Trophoblast cell (in vitro differentiated cells and primary cell): ENCODE results near the gene CA14.

Experiments used
- DNase-seq, 2 donors: peaks; one replicate each; pipeline ENCODE4 v3.0.0-alpha.2; 2016
- H2AFZ ChIP-seq: 2 replicates; pipeline ENCODE4 v1.6.1; 2013; ENCODE audit warnings: low read length, moderate library complexity, mild to moderate bottlenecking; ENCODE audit not compliant: insufficient read depth, poor library complexity
- H2AK5ac ChIP-seq: 2 replicates; pipeline ENCODE4 v1.6.1; 2013; ENCODE audit warnings: mild to moderate bottlenecking, low read length
- H2BK120ac ChIP-seq: 2 replicates; pipeline ENCODE4 v1.6.1; 2013; ENCODE audit warnings: low read length, mild to moderate bottlenecking, moderate library complexity; ENCODE audit not compliant: insufficient read depth, poor library complexity
- H2BK12ac ChIP-seq: 2 replicates; pipeline ENCODE4 v1.6.1; 2013; ENCODE audit warnings: mild to moderate bottlenecking, low read length, moderate library complexity
- H2BK5ac ChIP-seq: 2 replicates; pipeline ENCODE4 v1.6.1; 2013; ENCODE audit warnings: low read length, low read depth, moderate library complexity, mild to moderate bottlenecking; ENCODE audit not compliant: poor library complexity
- H3K14ac ChIP-seq: 2 replicates; pipeline ENCODE4 v1.6.1; 2013; ENCODE audit warnings: mild to moderate bottlenecking, low read length
- H3K18ac ChIP-seq: 2 replicates; pipeline ENCODE4 v1.6.1; 2013; ENCODE audit warnings: mild to moderate bottlenecking, low read length
- H3K23ac ChIP-seq: 2 replicates; pipeline ENCODE4 v1.6.1; 2013; ENCODE audit warnings: low read length
- H3K27ac ChIP-seq: 2 replicates; pipeline ENCODE4 v1.5.1; 2013; ENCODE audit warnings: low read depth, mild to moderate bottlenecking, inconsistent platforms, low read length, moderate library complexity
- H3K27me3 ChIP-seq: 2 replicates; pipeline ENCODE4 v1.6.1; 2013; ENCODE audit warnings: inconsistent platforms, mild to moderate bottlenecking, low read length, moderate library complexity; ENCODE audit not compliant: insufficient read depth
- H3K36me3 ChIP-seq, 2 experiments: 1 replicate in 1 of 2; 2 replicates in 1 of 2; pipeline ENCODE4 v1.6.1; 2013; ENCODE audit warnings: low read length in 2 of 2, mild to moderate bottlenecking in 2 of 2, moderate library complexity in 1 of 2; ENCODE audit not compliant: insufficient read depth in 2 of 2, control insufficient read depth in 1 of 2
- H3K4ac ChIP-seq: 2 replicates; pipeline ENCODE4 v1.6.1; 2013; ENCODE audit warnings: low read depth, mild to moderate bottlenecking, low read length, moderate library complexity
- H3K4me1 ChIP-seq, 2 experiments: 1 replicate in 1 of 2; 2 replicates in 1 of 2; pipeline ENCODE4 v1.6.1; 2013; ENCODE audit warnings: low read length in 2 of 2, mild to moderate bottlenecking in 2 of 2, moderate library complexity in 1 of 2; ENCODE audit not compliant: insufficient read depth in 2 of 2, control insufficient read depth in 1 of 2
- H3K4me2 ChIP-seq: 2 replicates; pipeline ENCODE4 v1.6.1; 2013; ENCODE audit warnings: inconsistent platforms, mild to moderate bottlenecking, low read length, moderate library complexity
- H3K4me3 ChIP-seq: 2 replicates; pipeline ENCODE4 v1.5.1; 2013; ENCODE audit warnings: mild to moderate bottlenecking, low read depth, low read length, inconsistent platforms
- H3K79me1 ChIP-seq: one replicate; pipeline ENCODE4 v1.6.1; 2013; ENCODE audit warnings: low read length
- H3K79me2 ChIP-seq: 2 replicates; pipeline ENCODE4 v1.6.1; 2013; ENCODE audit warnings: low read length, mild to moderate bottlenecking; ENCODE audit not compliant: control insufficient read depth, insufficient read depth, poor library complexity
- H3K9ac ChIP-seq: 2 replicates; pipeline ENCODE4 v1.6.1; 2013; ENCODE audit warnings: mild to moderate bottlenecking, low read length
- H3K9me3 ChIP-seq: 2 replicates; pipeline ENCODE4 v1.6.1; 2013; ENCODE audit warnings: low read depth, mild to moderate bottlenecking, control low read depth, inconsistent platforms, low read length; ENCODE audit not compliant: insufficient read depth
- H4K12ac ChIP-seq: 2 replicates; pipeline ENCODE4 v1.6.1; 2013; ENCODE audit warnings: low read depth, mild to moderate bottlenecking, low read length, moderate library complexity
- H4K8ac ChIP-seq: 2 replicates; pipeline ENCODE4 v1.6.1; 2013; ENCODE audit warnings: low read depth, mild to moderate bottlenecking, low read length, moderate library complexity
- H4K91ac ChIP-seq: one replicate; pipeline ENCODE4 v1.6.1; 2013; ENCODE audit warnings: low read depth, mild to moderate bottlenecking, low read length, moderate library complexity
- WGBS: extraction: QIAGEN DNeasy Blood & Tissue Kit; methylation state at CpG from one replicate; pipeline ENCODE4 v1.1.7; 2013; ENCODE audit warnings: missing lambda C conversion rate; ENCODE audit not compliant: insufficient read length, insufficient coverage; ENCODE audit errors: extremely low coverage; 5-methylcytosine and 5-hydroxymethylcytosine counted together

Gene CA14

DNA sequence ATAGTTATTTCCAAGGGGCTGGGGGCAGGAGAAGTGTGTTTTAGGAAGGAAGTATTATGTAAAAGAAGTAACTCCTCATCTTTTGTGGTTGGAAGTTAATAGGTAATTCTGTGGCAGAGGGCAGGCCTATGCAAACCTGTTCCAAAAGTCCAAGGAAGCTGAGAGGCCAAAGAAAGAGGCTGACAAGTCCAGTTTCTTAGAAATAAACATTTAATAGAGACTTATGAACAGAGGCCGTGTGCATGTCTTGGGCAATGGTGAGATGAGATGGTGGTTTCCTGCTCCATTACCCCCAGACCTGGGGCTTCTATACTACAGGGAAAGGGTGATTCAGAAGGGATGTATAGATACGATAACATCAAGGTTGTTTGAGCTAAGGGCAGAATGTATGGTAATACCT is 7.6 kb upstream of the CA14 start:
- no peak overlapping the region for H3K23ac ChIP-seq
- no peak overlapping the region for H3K9ac ChIP-seq
- no peak overlapping the region for H2BK5ac ChIP-seq
- no CpG with 5 or more reads among the region's 2 CpGs for WGBS
- H3K14ac ChIP-seq, result no peak overlapping the region
- no peak overlapping the region for H4K91ac ChIP-seq
- H3K27me3 ChIP-seq, result no peaks in the 10 kb centered on the region
- no peak overlapping the region for H3K4me3 ChIP-seq
- H3K36me3 ChIP-seq, result no peaks in the 10 kb centered on the region
- no peak overlapping the region for H2BK120ac ChIP-seq
- H3K27ac ChIP-seq, result no peak overlapping the region
- H2AK5ac ChIP-seq, result no peak overlapping the region
- no peak overlapping the region for H4K8ac ChIP-seq
- no peak overlapping the region for H2BK12ac ChIP-seq
- no peaks in the 10 kb centered on the region for H3K4me1 ChIP-seq
- no peak overlapping the region for H4K12ac ChIP-seq
- H3K18ac ChIP-seq, result no peak overlapping the region
- H3K4me2 ChIP-seq, result no peak overlapping the region
- no peak overlapping the region for H2AFZ ChIP-seq
- H3K79me1 ChIP-seq, result no peaks in the 10 kb centered on the region
- H3K79me2 ChIP-seq, result no peaks in the 10 kb centered on the region
- no peak for DNase-seq
- no peaks in the 10 kb centered on the region for H3K9me3 ChIP-seq
- H3K4ac ChIP-seq, result no peak overlapping the region

DNA sequence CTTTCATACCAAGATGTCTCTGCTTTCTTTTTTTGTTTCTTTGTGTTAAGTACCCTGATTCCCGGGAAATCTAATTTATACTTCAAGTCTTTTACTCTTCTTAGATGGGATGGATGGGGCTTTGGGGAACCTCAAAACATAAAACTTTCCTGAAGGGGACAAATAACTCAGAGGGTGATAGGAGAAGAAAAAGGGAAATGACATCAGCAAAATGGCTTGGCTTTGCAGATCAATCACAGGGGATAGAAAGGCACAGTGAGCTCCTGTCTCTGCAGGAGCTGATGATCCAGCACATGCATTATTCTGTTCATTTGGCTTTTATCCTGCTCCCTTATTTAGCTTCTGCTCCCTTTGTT is 1.4 kb upstream of the CA14 start:
- no peaks in the 10 kb centered on the region for H3K36me3 ChIP-seq

DNA sequence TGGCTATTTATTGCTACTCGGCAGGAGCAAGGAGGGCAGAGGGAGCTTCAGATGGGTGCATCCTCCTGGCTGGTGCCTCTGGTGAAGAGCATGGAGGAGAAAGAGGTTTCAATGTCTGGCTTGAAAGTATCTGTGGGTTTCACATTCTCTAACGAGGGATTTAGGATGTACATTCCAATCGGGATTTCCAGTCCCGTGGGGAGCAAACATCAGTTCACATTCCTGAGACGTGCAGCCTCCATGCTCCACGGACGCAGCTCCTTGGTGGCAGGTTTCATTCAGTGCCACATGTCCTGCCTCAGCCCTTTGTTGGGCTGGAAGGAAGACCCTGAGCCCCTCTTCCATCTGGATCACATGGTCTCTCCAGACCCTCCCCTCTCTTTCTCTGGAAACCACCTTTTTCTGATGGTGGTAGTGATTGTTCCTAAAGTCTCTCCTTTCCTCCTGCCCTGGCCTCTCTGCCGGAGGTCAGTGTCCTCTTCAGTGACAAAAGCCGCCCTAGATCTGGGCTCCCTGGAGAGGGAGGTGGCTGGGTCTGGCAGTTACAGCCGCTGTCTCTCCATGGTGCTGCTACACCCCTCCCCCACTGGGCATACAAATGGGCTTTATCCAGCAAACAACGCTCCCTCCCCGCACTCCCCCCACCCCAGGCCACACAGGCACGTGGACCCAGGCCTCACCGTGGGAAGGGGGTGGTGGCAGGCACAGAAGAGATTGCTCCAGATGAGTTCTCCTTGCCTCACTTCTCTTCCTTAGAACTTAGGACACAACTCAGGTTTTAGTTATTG is 826 bp upstream of the CA14 start:
- Histone ChIP-seq H3K9ac (no peak overlapping the region), H3K36me3 (no peaks in the 10 kb centered on the region), H2AK5ac (no peak overlapping the region), H3K27ac (peak overlapping the region; percentile 41), H3K79me1 (peaks cover 15% of the 10 kb centered on the region), H2BK12ac (no peak overlapping the region), H4K12ac (peak overlapping the region; percentile 6), H3K4ac (no peak overlapping the region), H2BK120ac (peak overlapping the region; percentile 40), H3K79me2 (no peaks in the 10 kb centered on the region), H2AFZ (no peak overlapping the region), H3K14ac (no peak overlapping the region), H3K4me3 (no peak overlapping the region), H3K27me3 (no peaks in the 10 kb centered on the region), H3K9me3 (no peaks in the 10 kb centered on the region), H2BK5ac (peak overlapping the region; percentile 0), H3K4me2 (peak overlapping the region; percentile 42), H3K23ac (no peak overlapping the region), H4K8ac (peak overlapping the region; percentile 25), H3K18ac (peak overlapping the region; percentile 19), H3K4me1 (peaks cover 27 to 36% of the 10 kb centered on the region in 2 experiments), H4K91ac (peak overlapping the region; percentile 13)
- WGBS, result no CpG with 5 or more reads among the region's 14 CpGs
- peak in 1 of 2 donors; percentile 12 for DNase-seq

More for the DNA sequence above, 1.4 kb upstream of the CA14 start:
- peaks cover 27 to 36% of the 10 kb centered on the region in 2 experiments for H3K4me1 ChIP-seq
- no peak overlapping the region for H3K18ac ChIP-seq
- H2BK120ac ChIP-seq, result no peak overlapping the region
- no peak overlapping the region for H2AFZ ChIP-seq
- peaks cover 15% of the 10 kb centered on the region for H3K79me1 ChIP-seq
- DNase-seq, result no peak
- no peaks in the 10 kb centered on the region for H3K79me2 ChIP-seq
- no peak overlapping the region for H3K14ac ChIP-seq
- H3K4me2 ChIP-seq, result peak overlapping the region; percentile 42
- H3K9ac ChIP-seq, result no peak overlapping the region
- H4K91ac ChIP-seq, result peak overlapping the region; percentile 13
- WGBS, result no CpG with 5 or more reads among the region's 1 CpG
- no peak overlapping the region for H3K4me3 ChIP-seq
- no peak overlapping the region for H2AK5ac ChIP-seq
- H4K12ac ChIP-seq, result no peak overlapping the region
- no peak overlapping the region for H3K23ac ChIP-seq
- peak overlapping the region; percentile 8 for H4K8ac ChIP-seq
- H3K27ac ChIP-seq, result peak overlapping the region; percentile 41
- no peaks in the 10 kb centered on the region for H3K9me3 ChIP-seq
- no peak overlapping the region for H2BK5ac ChIP-seq
- H3K4ac ChIP-seq, result no peak overlapping the region
- no peak overlapping the region for H2BK12ac ChIP-seq
- no peaks in the 10 kb centered on the region for H3K27me3 ChIP-seq

DNA sequence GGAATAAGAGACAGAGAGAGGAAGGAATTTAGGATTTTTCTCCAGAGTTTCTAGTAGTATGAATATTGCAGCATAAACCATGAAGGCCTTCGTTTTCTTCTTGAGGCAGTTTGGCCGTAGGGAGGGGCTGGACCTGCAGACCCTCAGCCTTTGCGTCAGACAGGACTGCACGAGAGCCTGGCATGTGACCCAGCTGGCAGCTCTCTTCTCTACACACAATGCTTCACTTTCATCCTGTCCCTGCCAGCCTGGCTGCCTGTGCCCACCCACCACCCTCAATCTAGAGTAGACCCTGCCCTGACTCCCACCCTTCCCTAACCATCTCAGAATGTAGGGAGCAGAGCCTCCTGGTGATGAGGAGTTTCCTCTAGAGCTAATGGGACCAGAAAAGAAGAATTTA is 1.6 kb downstream of the CA14 start:
- Histone ChIP-seq H3K79me2 (no peaks in the 10 kb centered on the region), H3K79me1 (peaks cover 15% of the 10 kb centered on the region), H4K12ac (no peak overlapping the region), H3K4me2 (peak overlapping the region; percentile 10), H3K9ac (no peak overlapping the region), H2AK5ac (peak overlapping the region; percentile 27), H3K4me3 (no peak overlapping the region), H3K36me3 (no peaks in the 10 kb centered on the region), H3K18ac (no peak overlapping the region), H2BK120ac (no peak overlapping the region), H4K8ac (no peak overlapping the region), H2BK12ac (peak overlapping the region; percentile 51), H3K4me1 (peaks cover 27 to 36% of the 10 kb centered on the region in 2 experiments), H2AFZ (no peak overlapping the region), H3K4ac (peak overlapping the region; percentile 8), H3K9me3 (no peaks in the 10 kb centered on the region), H2BK5ac (no peak overlapping the region), H4K91ac (peak overlapping the region; percentile 50), H3K27ac (peak overlapping the region; percentile 40), H3K27me3 (no peaks in the 10 kb centered on the region), H3K23ac (no peak overlapping the region), H3K14ac (no peak overlapping the region)
- no CpG with 5 or more reads among the region's 4 CpGs for WGBS
- DNase-seq, result no peak
